Stomach smooth muscle (tissue), 2 donors: ENCODE measurements around the gene SLC9A9.

Source experiments
- H3K27ac ChIP-seq: one replicate; pipeline ENCODE4 v1.7.0; 2013; ENCODE audit warnings: mild to moderate bottlenecking, low read length, inconsistent platforms
- H3K27me3 ChIP-seq, 2 donors: one replicate each; pipeline ENCODE4 v1.7.0; 2013; ENCODE audit warnings: low read length in 2 of 2; ENCODE audit not compliant: insufficient read depth in 2 of 2, control insufficient read depth in 1 of 2
- H3K36me3 ChIP-seq, 2 donors: one replicate each; pipeline ENCODE4 v1.7.0; 2013; ENCODE audit warnings: low read length in 2 of 2; ENCODE audit not compliant: control insufficient read depth in 2 of 2, insufficient read depth in 2 of 2
- H3K4me1 ChIP-seq: one replicate; pipeline ENCODE4 v1.7.0; 2013; ENCODE audit warnings: low read length; ENCODE audit not compliant: control insufficient read depth, insufficient read depth
- H3K4me3 ChIP-seq, 2 donors: one replicate each; pipeline ENCODE4 v1.7.0; 2013; ENCODE audit warnings: low read length in 2 of 2
- H3K9ac ChIP-seq, 2 donors: one replicate each; pipeline ENCODE4 v1.7.0; 2013; ENCODE audit warnings: low read length in 2 of 2, mild to moderate bottlenecking in 1 of 2
- H3K9me3 ChIP-seq, 2 donors: one replicate each; pipeline ENCODE4 v1.7.0; 2013; ENCODE audit warnings: low read length in 2 of 2; ENCODE audit not compliant: control insufficient read depth in 2 of 2
- donor health status: healthy.
- donor health status: Pancreatic carcinoma.

Gene SLC9A9

GRCh38 chr3:143222505-143222904 is 625.8 kb downstream of the SLC9A9 start:
- H3K4me1 ChIP-seq, result no peaks in the 10 kb centered on the region
- no peaks in the 10 kb centered on the region for H3K27me3 ChIP-seq
- no peaks in the 10 kb centered on the region for H3K9me3 ChIP-seq
- no peak overlapping the region for H3K27ac ChIP-seq
- no peak overlapping the region for H3K9ac ChIP-seq
- no peaks in the 10 kb centered on the region for H3K36me3 ChIP-seq
- no peak overlapping the region for H3K4me3 ChIP-seq

GRCh38 chr3:143221446-143221845 is 626.8 kb downstream of the SLC9A9 start:
- Histone ChIP-seq H3K27me3 (no peaks in the 10 kb centered on the region), H3K4me3 (no peak overlapping the region), H3K9ac (no peak overlapping the region), H3K27ac (no peak overlapping the region), H3K36me3 (no peaks in the 10 kb centered on the region), H3K4me1 (no peaks in the 10 kb centered on the region), H3K9me3 (no peaks in the 10 kb centered on the region)

- Histone ChIP-seq H3K4me3 (no peak overlapping the region), H3K36me3 (no peaks in the 10 kb centered on the region), H3K4me1 (no peaks in the 10 kb centered on the region), H3K9me3 (no peaks in the 10 kb centered on the region), H3K9ac (no peak overlapping the region), H3K27ac (no peak overlapping the region), H3K27me3 (no peaks in the 10 kb centered on the region)
Measured at GRCh38 chr3:143220741-143221140, 627.5 kb downstream of the SLC9A9 start.

GRCh38 chr3:143218166-143218835 is 630.0 kb downstream of the SLC9A9 start:
- no peak overlapping the region for H3K4me3 ChIP-seq
- H3K9me3 ChIP-seq, result no peaks in the 10 kb centered on the region
- H3K27me3 ChIP-seq, result no peaks in the 10 kb centered on the region
- H3K4me1 ChIP-seq, result no peaks in the 10 kb centered on the region
- H3K9ac ChIP-seq, result no peak overlapping the region
- no peaks in the 10 kb centered on the region for H3K36me3 ChIP-seq
- H3K27ac ChIP-seq, result no peak overlapping the region

GRCh38 chr3:143217283-143217682 is 631.0 kb downstream of the SLC9A9 start:
- H3K4me1 ChIP-seq, result no peaks in the 10 kb centered on the region
- H3K27ac ChIP-seq, result no peak overlapping the region
- no peak overlapping the region for H3K9ac ChIP-seq
- no peak overlapping the region for H3K4me3 ChIP-seq
- no peaks in the 10 kb centered on the region for H3K27me3 ChIP-seq
- H3K9me3 ChIP-seq, result no peaks in the 10 kb centered on the region
- H3K36me3 ChIP-seq, result no peaks in the 10 kb centered on the region

- Histone ChIP-seq H3K27me3 (no peaks in the 10 kb centered on the region), H3K9me3 (no peaks in the 10 kb centered on the region), H3K4me1 (no peaks in the 10 kb centered on the region), H3K27ac (no peak overlapping the region), H3K9ac (no peak overlapping the region), H3K4me3 (no peak overlapping the region), H3K36me3 (no peaks in the 10 kb centered on the region)
Measured at GRCh38 chr3:143216709-143217182, 631.5 kb downstream of the SLC9A9 start.
